Gastrocnemius medialis (tissue), 4 donors: ENCODE results near the gene CHD8.

Experiments
- POLR2A ChIP-seq, 2 donors: fragments of 450-650 bp; IDR thresholded peaks; one replicate each; pipeline ENCODE4 v1.6.1; 2017; ENCODE audit warnings: antibody characterized with exemption in 2 of 2, mild to moderate bottlenecking in 2 of 2, moderate library complexity in 2 of 2
- TF ChIP-seq, protein P1 (sequence below), 5 experiments: fragments of 450-650 bp in 3 of 5; fragments of 200-600 bp in 2 of 5; sonication (generic) in 2 of 5; IDR thresholded peaks in 4 of 5; conservative IDR thresholded peaks in 1 of 5; 1 replicate in 4 of 5; 2 replicates in 1 of 5; pipeline ENCODE4 v1.5.1; 2016 to 2019; ENCODE audit warnings: antibody characterized with exemption in 5 of 5, mild to moderate bottlenecking in 3 of 5, moderate library complexity in 3 of 5

DNA sequence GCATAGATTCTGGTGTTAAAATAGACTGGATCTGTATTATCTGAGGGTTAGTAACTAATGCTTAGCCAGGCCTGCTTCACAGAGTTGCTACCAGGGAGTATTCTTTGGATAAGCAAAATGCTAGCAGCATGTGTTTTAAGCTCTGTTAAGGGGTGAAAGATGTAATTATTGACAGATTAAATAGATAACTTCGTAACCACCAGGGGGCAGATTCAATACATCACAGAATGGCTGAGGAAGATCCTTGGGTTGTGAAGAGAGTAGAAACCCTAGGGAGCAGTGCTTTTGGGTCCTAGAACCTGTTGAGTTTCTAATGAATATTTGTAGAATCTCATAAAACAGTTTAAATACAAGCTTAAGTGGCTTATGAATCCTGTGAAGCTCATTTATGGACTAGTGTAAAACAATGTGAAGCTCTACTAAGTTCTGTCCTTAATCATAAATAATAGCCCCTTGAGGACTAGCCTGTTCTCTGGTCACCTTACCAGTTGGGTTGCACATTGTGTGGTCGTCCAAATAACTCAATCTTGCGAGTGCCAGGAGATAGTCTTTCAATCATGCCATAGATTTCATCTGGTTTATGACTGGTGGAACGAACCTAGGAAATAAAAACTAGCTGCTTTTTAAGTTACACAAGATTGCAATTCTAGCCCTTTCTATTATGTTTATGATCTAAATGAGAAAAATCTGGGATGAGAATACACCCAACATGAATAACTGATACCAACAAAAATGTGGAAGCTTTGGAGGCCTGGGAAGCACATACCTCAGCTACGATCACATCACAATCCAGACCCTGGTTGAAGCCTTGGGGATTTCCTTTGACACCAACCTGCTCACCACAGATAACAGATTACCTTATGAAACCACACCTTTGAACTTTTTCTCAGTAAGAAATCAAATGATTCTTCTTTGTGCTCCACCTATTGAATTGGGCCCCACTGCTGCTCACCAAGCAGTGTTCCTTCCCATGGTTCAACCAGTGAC lies 42.9 kb upstream of the CHD8 start:
- TF ChIP-seq, protein P1, sequence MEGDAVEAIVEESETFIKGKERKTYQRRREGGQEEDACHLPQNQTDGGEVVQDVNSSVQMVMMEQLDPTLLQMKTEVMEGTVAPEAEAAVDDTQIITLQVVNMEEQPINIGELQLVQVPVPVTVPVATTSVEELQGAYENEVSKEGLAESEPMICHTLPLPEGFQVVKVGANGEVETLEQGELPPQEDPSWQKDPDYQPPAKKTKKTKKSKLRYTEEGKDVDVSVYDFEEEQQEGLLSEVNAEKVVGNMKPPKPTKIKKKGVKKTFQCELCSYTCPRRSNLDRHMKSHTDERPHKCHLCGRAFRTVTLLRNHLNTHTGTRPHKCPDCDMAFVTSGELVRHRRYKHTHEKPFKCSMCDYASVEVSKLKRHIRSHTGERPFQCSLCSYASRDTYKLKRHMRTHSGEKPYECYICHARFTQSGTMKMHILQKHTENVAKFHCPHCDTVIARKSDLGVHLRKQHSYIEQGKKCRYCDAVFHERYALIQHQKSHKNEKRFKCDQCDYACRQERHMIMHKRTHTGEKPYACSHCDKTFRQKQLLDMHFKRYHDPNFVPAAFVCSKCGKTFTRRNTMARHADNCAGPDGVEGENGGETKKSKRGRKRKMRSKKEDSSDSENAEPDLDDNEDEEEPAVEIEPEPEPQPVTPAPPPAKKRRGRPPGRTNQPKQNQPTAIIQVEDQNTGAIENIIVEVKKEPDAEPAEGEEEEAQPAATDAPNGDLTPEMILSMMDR (IDR thresholded peaks at IDR 0.05 in 4 of 5, conservative IDR thresholded peaks at IDR 0.05 in 1 of 5), result peak; percentile 12 to 41 (median 27)
- TF ChIP-seq POLR2A (IDR thresholded peaks at IDR 0.05), result no peak
